Mucosa of stomach (tissue), 1 donor: ENCODE results near the gene PSMD10.
A peak's percentile ranks its signal among the peaks of the same experiment; 100 is the strongest.

Experiments used
- H3K27me3 ChIP-seq: one replicate; pipeline ENCODE4 v1.7.0; 2013; ENCODE audit warnings: mild to moderate bottlenecking, low read length; ENCODE audit not compliant: control insufficient read depth, insufficient read depth
- H3K36me3 ChIP-seq: one replicate; pipeline ENCODE4 v1.7.0; 2013; ENCODE audit warnings: low read length; ENCODE audit not compliant: control insufficient read depth, insufficient read depth
- H3K4me1 ChIP-seq: one replicate; pipeline ENCODE4 v1.7.0; 2013; ENCODE audit warnings: mild to moderate bottlenecking, low read length; ENCODE audit not compliant: control insufficient read depth, insufficient read depth
- H3K4me3 ChIP-seq: one replicate; pipeline ENCODE4 v1.7.0; 2013; ENCODE audit warnings: low read length
- H3K9ac ChIP-seq: one replicate; pipeline ENCODE4 v1.7.0; 2013; ENCODE audit warnings: mild to moderate bottlenecking, low read length, moderate library complexity
- H3K9me3 ChIP-seq: one replicate; pipeline ENCODE4 v1.7.0; 2013; ENCODE audit warnings: mild to moderate bottlenecking, low read length, moderate library complexity; ENCODE audit not compliant: control insufficient read depth
- donor health status: Pancreatic carcinoma.

PSMD10 gene

GRCh38 chrX:108117988-108118387, 26.6 kb upstream of the PSMD10 start:
- H3K9me3 ChIP-seq, result no peaks in the 10 kb centered on the region
- no peaks in the 10 kb centered on the region for H3K36me3 ChIP-seq
- no peaks in the 10 kb centered on the region for H3K27me3 ChIP-seq
- H3K4me1 ChIP-seq, result peaks cover 8% of the 10 kb centered on the region
- H3K9ac ChIP-seq, result no peak overlapping the region
- H3K4me3 ChIP-seq, result no peak overlapping the region

- no peaks in the 10 kb centered on the region for H3K27me3 ChIP-seq
- no peaks in the 10 kb centered on the region for H3K9me3 ChIP-seq
- no peak overlapping the region for H3K4me3 ChIP-seq
- H3K36me3 ChIP-seq, result no peaks in the 10 kb centered on the region
- no peak overlapping the region for H3K9ac ChIP-seq
- no peaks in the 10 kb centered on the region for H3K4me1 ChIP-seq
Observed at GRCh38 chrX:108114541-108114940, 23.2 kb upstream of the PSMD10 start.

GRCh38 chrX:108105473-108105872, 14.1 kb upstream of the PSMD10 start:
- no peak overlapping the region for H3K4me3 ChIP-seq
- H3K4me1 ChIP-seq, result no peaks in the 10 kb centered on the region
- no peak overlapping the region for H3K9ac ChIP-seq
- H3K36me3 ChIP-seq, result no peaks in the 10 kb centered on the region
- H3K27me3 ChIP-seq, result no peaks in the 10 kb centered on the region
- no peaks in the 10 kb centered on the region for H3K9me3 ChIP-seq

GRCh38 chrX:108097380-108097779, 6.0 kb upstream of the PSMD10 start:
- H3K27me3 ChIP-seq, result no peaks in the 10 kb centered on the region
- H3K9ac ChIP-seq, result no peak overlapping the region

GRCh38 chrX:108091878-108092291, 543 bp upstream of the PSMD10 start:
- Histone ChIP-seq H3K27me3 (no peaks in the 10 kb centered on the region), H3K4me1 (no peaks in the 10 kb centered on the region), H3K9me3 (no peaks in the 10 kb centered on the region), H3K9ac (peak overlapping the region; percentile 69), H3K36me3 (no peaks in the 10 kb centered on the region), H3K4me3 (peak overlapping the region; percentile 92)

More at GRCh38 chrX:108097380-108097779, 6.0 kb upstream of the PSMD10 start:
- Histone ChIP-seq H3K9me3 (no peaks in the 10 kb centered on the region), H3K36me3 (no peaks in the 10 kb centered on the region), H3K4me3 (no peak overlapping the region), H3K4me1 (no peaks in the 10 kb centered on the region)

- H3K36me3 ChIP-seq, result no peaks in the 10 kb centered on the region
- no peaks in the 10 kb centered on the region for H3K4me1 ChIP-seq
- peak overlapping the region; percentile 84 for H3K9ac ChIP-seq
- no peaks in the 10 kb centered on the region for H3K27me3 ChIP-seq
- peak overlapping the region; percentile 60 for H3K4me3 ChIP-seq
- H3K9me3 ChIP-seq, result no peaks in the 10 kb centered on the region
Observed at GRCh38 chrX:108090491-108091263, 665 bp downstream of the PSMD10 start.

- H3K27me3 ChIP-seq, result no peaks in the 10 kb centered on the region
- no peak overlapping the region for H3K4me3 ChIP-seq
- H3K4me1 ChIP-seq, result no peaks in the 10 kb centered on the region
- H3K36me3 ChIP-seq, result no peaks in the 10 kb centered on the region
- no peak overlapping the region for H3K9ac ChIP-seq
- no peaks in the 10 kb centered on the region for H3K9me3 ChIP-seq
Observed at GRCh38 chrX:108088511-108088910, 2.8 kb downstream of the PSMD10 start.

- Histone ChIP-seq H3K4me1 (no peaks in the 10 kb centered on the region), H3K4me3 (no peak overlapping the region), H3K9me3 (no peaks in the 10 kb centered on the region), H3K9ac (no peak overlapping the region), H3K27me3 (no peaks in the 10 kb centered on the region), H3K36me3 (no peaks in the 10 kb centered on the region)
Observed at GRCh38 chrX:108087792-108088191, 3.5 kb downstream of the PSMD10 start.

- Histone ChIP-seq H3K9ac (no peak overlapping the region), H3K9me3 (no peaks in the 10 kb centered on the region), H3K4me1 (no peaks in the 10 kb centered on the region), H3K36me3 (no peaks in the 10 kb centered on the region), H3K27me3 (no peaks in the 10 kb centered on the region), H3K4me3 (no peak overlapping the region)
Observed at GRCh38 chrX:108081110-108081509, 10.2 kb downstream of the PSMD10 start.

- H3K4me3 ChIP-seq, result no peak overlapping the region
- H3K27me3 ChIP-seq, result no peaks in the 10 kb centered on the region
- no peak overlapping the region for H3K9ac ChIP-seq
- H3K36me3 ChIP-seq, result no peaks in the 10 kb centered on the region
- H3K4me1 ChIP-seq, result peaks cover 4% of the 10 kb centered on the region
- no peaks in the 10 kb centered on the region for H3K9me3 ChIP-seq
Observed at GRCh38 chrX:108072746-108073145, 18.6 kb downstream of the PSMD10 start.

GRCh38 chrX:108071578-108071977, 19.8 kb downstream of the PSMD10 start:
- H3K36me3 ChIP-seq, result no peaks in the 10 kb centered on the region
- H3K27me3 ChIP-seq, result no peaks in the 10 kb centered on the region
- no peaks in the 10 kb centered on the region for H3K9me3 ChIP-seq
- H3K9ac ChIP-seq, result no peak overlapping the region
- peaks cover 4% of the 10 kb centered on the region for H3K4me1 ChIP-seq
- H3K4me3 ChIP-seq, result no peak overlapping the region

GRCh38 chrX:108070891-108071290, 20.5 kb downstream of the PSMD10 start:
- Histone ChIP-seq H3K4me1 (peaks cover 4% of the 10 kb centered on the region), H3K9me3 (no peaks in the 10 kb centered on the region), H3K9ac (no peak overlapping the region), H3K36me3 (no peaks in the 10 kb centered on the region), H3K4me3 (no peak overlapping the region), H3K27me3 (no peaks in the 10 kb centered on the region)
